Activated T-helper 17 cell treated with anti-CD3 and anti-CD28 coated beads, Interleukin-2, amount 50 U/mL, for 72 hours (primary cell): ENCODE measurements around the gene TTC3. TPM values are rescaled to one million over a fixed set of nuclear protein-coding genes. Genes with fewer than 3 reads are reported as not detected.

Source experiments
- total RNA-seq, 2 donors: library from RNA; stranded (reverse); gene quantifications; one replicate each; pipeline ENCODE4 v1.2.3, GENCODE V29; 2022

The TTC3 gene
- total RNA-seq, 2 donors from 2014 or later: 69.2 to 105 TPM

Other genes with a start within 250 kb of the TTC3 start
- 10 to 100 TPM; 14.5 to 17.8 TPM for gene HLCS, start 106.6 kb upstream of the TTC3 start, total RNA-seq
- under 1 TPM; 0.17 to 0.48 TPM for gene RIPPLY3, start 66.6 kb upstream of the TTC3 start, total RNA-seq
- 10 to 100 TPM; 16.5 to 16.6 TPM for gene PIGP, start 183 bp upstream of the TTC3 start, total RNA-seq
- 10 to 100 TPM; 72.1 to 78.5 TPM for gene VPS26C, start 194.1 kb downstream of the TTC3 start, total RNA-seq